ENCODE data around the gene MPP7.

Gene MPP7

DNA sequence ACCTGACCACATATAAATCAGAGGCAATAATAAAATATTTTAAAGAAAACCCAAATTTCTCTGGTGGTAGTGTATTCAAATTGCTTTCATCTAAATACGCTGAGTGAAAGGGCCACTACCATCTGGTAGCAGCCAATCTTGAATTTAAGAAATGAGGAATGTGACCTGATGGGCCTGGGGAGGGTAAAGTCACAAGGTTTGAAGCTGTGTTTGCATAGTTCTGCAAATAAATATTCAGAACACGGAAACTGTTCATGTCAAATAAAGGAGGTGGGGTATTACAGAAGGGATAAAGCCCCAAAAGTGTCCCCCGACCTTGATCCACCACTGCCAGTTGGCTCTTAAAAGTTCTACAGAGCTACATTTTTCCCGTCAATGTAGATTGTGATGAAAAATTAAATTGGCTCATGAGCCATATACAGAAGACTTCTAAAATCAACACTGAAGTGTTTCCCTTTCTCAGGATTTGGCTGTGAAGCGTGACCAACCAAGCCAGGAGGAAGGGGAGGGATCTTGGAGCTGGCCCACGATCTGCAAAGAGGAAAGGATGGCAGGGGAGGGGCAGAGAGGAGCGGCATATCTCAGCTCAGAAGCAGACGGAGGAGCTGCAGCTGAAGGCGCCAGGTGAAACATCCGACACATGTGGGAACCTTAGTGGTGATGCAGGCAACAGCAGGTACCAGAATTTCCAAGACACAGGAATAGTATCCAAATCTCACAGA, 39.6 kb downstream of the MPP7 start:
- Mint-ChIP-seq H3K27ac (no peak overlapping the region), H3K9me3 (no peaks in the 10 kb centered on the region), H3K4me3 (no peak overlapping the region), H3K4me1 (peaks cover 14% of the 10 kb centered on the region), H3K36me3 (no peaks in the 10 kb centered on the region)
- no peak for ATAC-seq
- DNase-seq (ENCODE audit: low spot score in 2 of 2), result no peak

- ATAC-seq (no peak), DNase-seq (ENCODE audit: low spot score in 2 of 2) (no peak)
- Mint-ChIP-seq H3K36me3 (no peaks in the 10 kb centered on the region), H3K4me1 (peaks cover 15% of the 10 kb centered on the region), H3K9me3 (no peaks in the 10 kb centered on the region), H3K27ac (no peak overlapping the region), H3K4me3 (no peak overlapping the region)
These were observed 46.1 kb downstream of the MPP7 start for GRCh38 chr10:28256776-28257175.

DNA sequence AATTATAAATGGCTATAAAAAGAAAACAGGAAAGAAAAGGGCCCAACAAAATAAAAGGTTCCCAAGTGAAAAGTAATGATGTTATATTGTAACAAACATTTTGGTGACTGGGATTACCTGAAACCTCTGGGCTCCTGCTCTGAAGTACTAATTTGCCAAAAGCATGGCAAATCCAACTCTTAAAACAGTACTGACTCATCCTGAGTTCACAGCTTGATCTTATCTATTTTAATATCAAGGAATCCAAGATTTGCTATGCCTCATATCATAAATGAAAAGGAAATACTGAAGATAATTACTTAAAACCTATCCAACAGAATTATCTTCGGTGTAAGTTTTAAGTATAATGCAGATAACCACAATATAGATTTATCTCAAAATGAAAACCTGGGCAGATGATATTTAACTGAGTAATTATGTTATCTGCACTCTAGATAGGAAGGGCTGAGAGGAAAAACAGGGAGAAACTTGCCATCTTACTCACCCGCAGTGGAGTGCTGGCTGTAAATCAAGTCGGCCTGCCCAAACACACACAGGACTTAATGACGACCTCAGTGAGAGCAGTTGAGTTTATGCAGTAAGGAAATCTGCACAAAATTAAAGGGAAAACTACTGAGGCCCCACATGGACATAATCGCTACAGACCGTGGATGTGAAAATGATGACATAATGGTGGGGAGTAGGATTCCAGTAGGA, 48.4 kb downstream of the MPP7 start:
- Mint-ChIP-seq H3K27ac (no peak overlapping the region), H3K9me3 (no peaks in the 10 kb centered on the region), H3K36me3 (no peaks in the 10 kb centered on the region), H3K4me1 (peaks cover 6% of the 10 kb centered on the region), H3K4me3 (no peak overlapping the region)
- DNase-seq (ENCODE audit: low spot score in 2 of 2) (no peak), ATAC-seq (no peak)

GRCh38 chr10:28253169-28253785, 49.6 kb downstream of the MPP7 start:
- ATAC-seq, result no peak
- peaks cover 10% of the 10 kb centered on the region for H3K4me1 Mint-ChIP-seq

More at GRCh38 chr10:28253169-28253785, 49.6 kb downstream of the MPP7 start:
- no peak overlapping the region for H3K4me3 Mint-ChIP-seq
- no peak for DNase-seq (ENCODE audit: low spot score in 2 of 2)
- no peaks in the 10 kb centered on the region for H3K9me3 Mint-ChIP-seq
- no peak overlapping the region for H3K27ac Mint-ChIP-seq
- H3K36me3 Mint-ChIP-seq, result no peaks in the 10 kb centered on the region

All from stimulated activated effector memory CD8-positive, alpha-beta T cell treated with anti-CD3 and anti-CD28 coated beads, Interleukin-12 subunit alpha, Interleukin-12 subunit beta, amount 100 ng/mL, for 72 hours (primary cell).